WTC11 (cell line): ENCODE measurements around the gene SH3TC2. TPM values are rescaled to one million over a fixed set of nuclear protein-coding genes. Genes with fewer than 3 reads are reported as not detected.

ENCODE experiments used
- ATAC-seq: fragments of 200-7000 bp; cut with Tn5 transposase; 2 replicates; pipeline ENCODE4 v1.10.0; 2021; ENCODE audit warnings: mild to moderate bottlenecking, moderate library complexity
- CTCF ChIA-PET: fragments of 300-600 bp; sonication (Branson Sonifier 250); formaldehyde crosslinking; loops from one replicate; lab custom pipeline; 2021; ENCODE audit warnings: antibody characterized with exemption; lab: Charles Lee
- POLR2A ChIA-PET: fragments of 350-600 bp; sonication (Branson Sonifier 250); formaldehyde crosslinking; loops from one replicate; lab custom pipeline; 2021; ENCODE audit warnings: antibody characterized with exemption; lab: Charles Lee
- DNase-seq: peaks from one replicate; pipeline ENCODE4 v3.0.0; 2021; ENCODE audit warnings: low spot score
- H3K27ac Mint-ChIP-seq: 2 replicates; pipeline ENCODE4 v1.8.0; 2021; ENCODE audit warnings: mixed read lengths
- H3K27me3 Mint-ChIP-seq: 2 replicates; pipeline ENCODE4 v1.8.0; 2021; ENCODE audit warnings: low read depth, mild to moderate bottlenecking, moderate library complexity, mixed read lengths
- H3K36me3 Mint-ChIP-seq: 2 replicates; pipeline ENCODE4 v1.8.0; 2021; ENCODE audit warnings: mixed read lengths
- H3K4me1 Mint-ChIP-seq: 2 replicates; pipeline ENCODE4 v1.8.0; 2022; ENCODE audit warnings: mixed read lengths
- H3K4me3 Mint-ChIP-seq: 2 replicates; pipeline ENCODE4 v1.8.0; 2021; ENCODE audit warnings: mild to moderate bottlenecking, moderate library complexity, mixed read lengths
- H3K9me3 Mint-ChIP-seq: 2 replicates; pipeline ENCODE4 v1.8.0; 2021; ENCODE audit warnings: mixed read lengths
- AFF4 ChIP-seq: sonication (generic); formaldehyde crosslinking; IDR thresholded peaks from 2 replicates; pipeline ENCODE4 v1.8.1; 2023; ENCODE audit warnings: mild to moderate bottlenecking, missing genetic modification reagents, borderline replicate concordance
- E2F5 ChIP-seq: sonication (generic); formaldehyde crosslinking; IDR thresholded peaks from 2 replicates; pipeline ENCODE4 v1.8.1; 2022; ENCODE audit warnings: mild to moderate bottlenecking, moderate library complexity, missing genetic modification reagents
- ESRRA ChIP-seq: sonication (generic); formaldehyde crosslinking; IDR thresholded peaks from 2 replicates; pipeline ENCODE4 v1.8.1; 2022; ENCODE audit warnings: mild to moderate bottlenecking, missing genetic modification reagents, borderline replicate concordance
- FOXK1 ChIP-seq: sonication (generic); formaldehyde crosslinking; IDR thresholded peaks from 2 replicates; pipeline ENCODE4 v1.8.0; 2022; ENCODE audit warnings: mild to moderate bottlenecking, moderate library complexity, missing genetic modification reagents
- FOXP1 ChIP-seq: sonication (generic); formaldehyde crosslinking; IDR thresholded peaks from 2 replicates; pipeline ENCODE4 v1.8.0; 2022; ENCODE audit warnings: missing genetic modification reagents, mild to moderate bottlenecking, moderate library complexity, borderline replicate concordance
- NR1H2 ChIP-seq: sonication (generic); formaldehyde crosslinking; IDR thresholded peaks from 2 replicates; pipeline ENCODE4 v1.9.0; 2021; ENCODE audit warnings: mild to moderate bottlenecking, moderate library complexity, missing genetic modification reagents
- PREB ChIP-seq: sonication (generic); formaldehyde crosslinking; IDR thresholded peaks from 2 replicates; pipeline ENCODE4 v1.8.1; 2022; ENCODE audit warnings: mild to moderate bottlenecking, missing genetic modification reagents, moderate library complexity, borderline replicate concordance
- PRRX2 ChIP-seq: fragments of 250-450 bp; sonication (Bioruptor Pico); IDR thresholded peaks from 2 replicates; pipeline ENCODE4 v1.8.0; 2021; ENCODE audit warnings: mild to moderate bottlenecking
- RORB ChIP-seq: fragments of 250-450 bp; sonication (Bioruptor Pico); IDR thresholded peaks from 2 replicates; pipeline ENCODE4 v1.9.0; 2021; ENCODE audit warnings: mild to moderate bottlenecking
- ZBTB21 ChIP-seq: sonication (generic); formaldehyde crosslinking; IDR thresholded peaks from 2 replicates; pipeline ENCODE4 v1.8.1; 2023; ENCODE audit warnings: mild to moderate bottlenecking, missing genetic modification reagents, borderline replicate concordance
- ZNF281 ChIP-seq: sonication (generic); formaldehyde crosslinking; IDR thresholded peaks from 2 replicates; pipeline ENCODE4 v1.8.0; 2023; ENCODE audit warnings: mild to moderate bottlenecking, missing genetic modification reagents
- ZNF532 ChIP-seq: fragments of 250-450 bp; sonication (Bioruptor Pico); IDR thresholded peaks from 2 replicates; pipeline ENCODE4 v1.9.0; 2021; ENCODE audit warnings: mild to moderate bottlenecking, borderline replicate concordance
- total RNA-seq: library from RNA; stranded (reverse); gene quantifications from 3 replicates; pipeline ENCODE4 v1.2.3, GENCODE V29; 2021
- TF ChIP-seq, protein P1 (sequence below): fragments of 250-450 bp; sonication (Bioruptor Pico); IDR thresholded peaks from 2 replicates; pipeline ENCODE4 v1.9.0; 2021; ENCODE audit warnings: mild to moderate bottlenecking
- TF ChIP-seq, protein P2 (sequence below): sonication (generic); formaldehyde crosslinking; conservative IDR thresholded peaks from 2 replicates; pipeline ENCODE4 v1.8.1; 2023; ENCODE audit warnings: mild to moderate bottlenecking, low read depth, missing genetic modification reagents, moderate library complexity
- TF ChIP-seq, protein P3 (sequence below): fragments of 250-450 bp; sonication (Bioruptor Pico); IDR thresholded peaks from 2 replicates; pipeline ENCODE4 v1.8.0; 2021; ENCODE audit warnings: mild to moderate bottlenecking

The SH3TC2 gene
- total RNA-seq, 1 experiment from 2014 or later, result 0.61 TPM

- no peak for TF ChIP-seq PREB (CRISPR knock-in tag)
- TF ChIP-seq ESRRA (CRISPR knock-in tag), result no peak
- no peak for TF ChIP-seq NR1H2 (CRISPR knock-in tag)
These were observed 45.2 kb downstream of the SH3TC2 start (continued) for GRCh38 chr5:149017636-149018035.

GRCh38 chr5:149015561-149015960, 47.3 kb downstream of the SH3TC2 start:
- Mint-ChIP-seq H3K9me3 (no peaks in the 10 kb centered on the region), H3K27me3 (no peaks in the 10 kb centered on the region), H3K4me3 (no peak overlapping the region), H3K4me1 (peaks cover 16% of the 10 kb centered on the region), H3K36me3 (no peaks in the 10 kb centered on the region), H3K27ac (no peak overlapping the region)
- POLR2A ChIA-PET, result no interaction called here
- CTCF ChIA-PET, result no interaction called here
- DNase-seq (no peak), ATAC-seq (no peak)
- TF ChIP-seq, protein P1, sequence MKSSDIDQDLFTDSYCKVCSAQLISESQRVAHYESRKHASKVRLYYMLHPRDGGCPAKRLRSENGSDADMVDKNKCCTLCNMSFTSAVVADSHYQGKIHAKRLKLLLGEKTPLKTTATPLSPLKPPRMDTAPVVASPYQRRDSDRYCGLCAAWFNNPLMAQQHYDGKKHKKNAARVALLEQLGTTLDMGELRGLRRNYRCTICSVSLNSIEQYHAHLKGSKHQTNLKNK (CRISPR knock-in tag), result no peak

GRCh38 chr5:149015126-149015525, 47.7 kb downstream of the SH3TC2 start:
- CTCF ChIA-PET, result no interaction called here
- no peaks in the 10 kb centered on the region for H3K36me3 Mint-ChIP-seq
- no peak overlapping the region for H3K27ac Mint-ChIP-seq
- POLR2A ChIA-PET, result no interaction called here
- peaks cover 16% of the 10 kb centered on the region for H3K4me1 Mint-ChIP-seq
- H3K4me3 Mint-ChIP-seq, result no peak overlapping the region
- H3K9me3 Mint-ChIP-seq, result no peaks in the 10 kb centered on the region
- H3K27me3 Mint-ChIP-seq, result no peaks in the 10 kb centered on the region
- DNase-seq, result no peak
- no peak for ATAC-seq
- TF ChIP-seq PRRX2 (no peak), RORB (CRISPR knock-in tag) (no peak), FOXK1 (CRISPR knock-in tag) (no peak), AFF4 (CRISPR knock-in tag) (no peak), ZNF532 (CRISPR knock-in tag) (no peak), ZBTB21 (CRISPR knock-in tag) (no peak), E2F5 (no peak), FOXP1 (CRISPR knock-in tag) (no peak), ZNF281 (CRISPR knock-in tag) (no peak), NR1H2 (CRISPR knock-in tag) (no peak)
- TF ChIP-seq, protein P2, sequence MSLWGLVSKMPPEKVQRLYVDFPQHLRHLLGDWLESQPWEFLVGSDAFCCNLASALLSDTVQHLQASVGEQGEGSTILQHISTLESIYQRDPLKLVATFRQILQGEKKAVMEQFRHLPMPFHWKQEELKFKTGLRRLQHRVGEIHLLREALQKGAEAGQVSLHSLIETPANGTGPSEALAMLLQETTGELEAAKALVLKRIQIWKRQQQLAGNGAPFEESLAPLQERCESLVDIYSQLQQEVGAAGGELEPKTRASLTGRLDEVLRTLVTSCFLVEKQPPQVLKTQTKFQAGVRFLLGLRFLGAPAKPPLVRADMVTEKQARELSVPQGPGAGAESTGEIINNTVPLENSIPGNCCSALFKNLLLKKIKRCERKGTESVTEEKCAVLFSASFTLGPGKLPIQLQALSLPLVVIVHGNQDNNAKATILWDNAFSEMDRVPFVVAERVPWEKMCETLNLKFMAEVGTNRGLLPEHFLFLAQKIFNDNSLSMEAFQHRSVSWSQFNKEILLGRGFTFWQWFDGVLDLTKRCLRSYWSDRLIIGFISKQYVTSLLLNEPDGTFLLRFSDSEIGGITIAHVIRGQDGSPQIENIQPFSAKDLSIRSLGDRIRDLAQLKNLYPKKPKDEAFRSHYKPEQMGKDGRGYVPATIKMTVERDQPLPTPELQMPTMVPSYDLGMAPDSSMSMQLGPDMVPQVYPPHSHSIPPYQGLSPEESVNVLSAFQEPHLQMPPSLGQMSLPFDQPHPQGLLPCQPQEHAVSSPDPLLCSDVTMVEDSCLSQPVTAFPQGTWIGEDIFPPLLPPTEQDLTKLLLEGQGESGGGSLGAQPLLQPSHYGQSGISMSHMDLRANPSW (CRISPR knock-in tag), result no peak
- TF ChIP-seq, protein P3, sequence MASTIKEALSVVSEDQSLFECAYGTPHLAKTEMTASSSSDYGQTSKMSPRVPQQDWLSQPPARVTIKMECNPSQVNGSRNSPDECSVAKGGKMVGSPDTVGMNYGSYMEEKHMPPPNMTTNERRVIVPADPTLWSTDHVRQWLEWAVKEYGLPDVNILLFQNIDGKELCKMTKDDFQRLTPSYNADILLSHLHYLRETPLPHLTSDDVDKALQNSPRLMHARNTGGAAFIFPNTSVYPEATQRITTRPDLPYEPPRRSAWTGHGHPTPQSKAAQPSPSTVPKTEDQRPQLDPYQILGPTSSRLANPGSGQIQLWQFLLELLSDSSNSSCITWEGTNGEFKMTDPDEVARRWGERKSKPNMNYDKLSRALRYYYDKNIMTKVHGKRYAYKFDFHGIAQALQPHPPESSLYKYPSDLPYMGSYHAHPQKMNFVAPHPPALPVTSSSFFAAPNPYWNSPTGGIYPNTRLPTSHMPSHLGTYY (CRISPR knock-in tag), result no peak
